Activated CD4-positive, CD25-positive, alpha-beta regulatory T cell treated with anti-CD3 and anti-CD28 coated beads, Interleukin-2, amount 50 U/mL, for 72 hours (primary cell): ENCODE measurements around the gene LIMS3.
"Not testable (repeated sequence)": the region's sequence is repeated elsewhere in the genome, so short reads cannot be mapped to it uniquely, and the experiment has no call there.

ENCODE experiments used
- DNase-seq: peaks from one replicate; pipeline ENCODE4 v3.0.0; 2021

LIMS3 gene

GRCh38 chr2:109898462-109899336, at the start of gene LIMS3:
TSS of gene LIMS3 (plus strand) at chr2:109898688. CDS start at chr2:109898729, 41 bp downstream.
- DNase-seq, result not testable (repeated sequence)

- DNase-seq, result not testable (repeated sequence)
Measured at GRCh38 chr2:109871129-109871751, 27.2 kb upstream of the LIMS3 start.

- DNase-seq, result not testable (repeated sequence)
Measured at GRCh38 chr2:109876625-109877024, 21.9 kb upstream of the LIMS3 start.

GRCh38 chr2:109882112-109882511, 16.4 kb upstream of the LIMS3 start:
- DNase-seq, result not testable (repeated sequence)

GRCh38 chr2:109888414-109888813, 10.1 kb upstream of the LIMS3 start:
- not testable (repeated sequence) for DNase-seq

- not testable (repeated sequence) for DNase-seq
Measured at GRCh38 chr2:109889909-109890308, 8.6 kb upstream of the LIMS3 start.

- not testable (repeated sequence) for DNase-seq
Measured at GRCh38 chr2:109891024-109891423, 7.5 kb upstream of the LIMS3 start.

- DNase-seq, result not testable (repeated sequence)
Measured at GRCh38 chr2:109893736-109894135, 4.8 kb upstream of the LIMS3 start.

GRCh38 chr2:109894141-109894540, 4.3 kb upstream of the LIMS3 start:
- not testable (repeated sequence) for DNase-seq

GRCh38 chr2:109895090-109895869, 3.2 kb upstream of the LIMS3 start:
- not testable (repeated sequence) for DNase-seq

GRCh38 chr2:109896212-109896611, 2.3 kb upstream of the LIMS3 start:
- not testable (repeated sequence) for DNase-seq

- not testable (repeated sequence) for DNase-seq
Measured at GRCh38 chr2:109897769-109898461, 573 bp upstream of the LIMS3 start.

GRCh38 chr2:109905796-109906195, 7.3 kb downstream of the LIMS3 start:
- not testable (repeated sequence) for DNase-seq

GRCh38 chr2:109908626-109909025, 10.1 kb downstream of the LIMS3 start:
- not testable (repeated sequence) for DNase-seq

GRCh38 chr2:109910789-109911188, 12.3 kb downstream of the LIMS3 start:
- not testable (repeated sequence) for DNase-seq

GRCh38 chr2:109913911-109914310, 15.4 kb downstream of the LIMS3 start:
- DNase-seq, result not testable (repeated sequence)

GRCh38 chr2:109914552-109914951, 16.1 kb downstream of the LIMS3 start:
- DNase-seq, result not testable (repeated sequence)

- not testable (repeated sequence) for DNase-seq
Measured at GRCh38 chr2:109915830-109916229, 17.3 kb downstream of the LIMS3 start.

GRCh38 chr2:109920162-109920561, 21.7 kb downstream of the LIMS3 start:
- DNase-seq, result not testable (repeated sequence)

- DNase-seq, result not testable (repeated sequence)
Measured at GRCh38 chr2:109921543-109922384, 23.3 kb downstream of the LIMS3 start.

GRCh38 chr2:109924481-109924880, 26.0 kb downstream of the LIMS3 start:
- not testable (repeated sequence) for DNase-seq
